ENCODE data around the gene CES4A. TPM values are rescaled to one million over a fixed set of nuclear protein-coding genes. Genes with fewer than 3 reads are reported as not detected.

Gene CES4A
- total and polyA plus RNA-seq, 2 of the 13 experiments (the other 11 are each of a cell fraction or from before 2014, with no cell fraction given): 0.09 to 0.17 TPM

GRCh38 chr16:66996324-66996982, 8.1 kb downstream of the CES4A start (continued):
- TF ChIP-seq ZNF597 (CRISPR knock-in tag; IDR thresholded peaks at IDR 0.05) (no peak), SNAPC4 (CRISPR knock-in tag; IDR thresholded peaks at IDR 0.05) (no peak), THAP7 (CRISPR knock-in tag; IDR thresholded peaks at IDR 0.05) (no peak), BCL6 (CRISPR knock-in tag; IDR thresholded peaks at IDR 0.05) (peak; percentile 72), ZMAT3 (CRISPR knock-in tag; conservative IDR thresholded peaks at IDR 0.05) (no peak), PRDM4 (CRISPR knock-in tag; IDR thresholded peaks at IDR 0.05; ENCODE audit: borderline replicate concordance) (no peak), ERF (CRISPR knock-in tag; IDR thresholded peaks at IDR 0.05) (peak; percentile 39; the same call in 1 of the 2 replicates), RAD51 (IDR thresholded peaks at IDR 0.05; ENCODE audit: borderline replicate concordance) (no peak), PHF21A (CRISPR knock-in tag; IDR thresholded peaks at IDR 0.05) (peak; percentile 78; the same call in 1 of the 2 replicates), ZNF503 (CRISPR knock-in tag; IDR thresholded peaks at IDR 0.05) (no peak), SIN3B (IDR thresholded peaks at IDR 0.05; ENCODE audit: low read length) (no peak), MAZ (IDR thresholded peaks at IDR 0.05; ENCODE audit: borderline replicate concordance, low read depth, low read length) (0 out of 2 replicates have a peak, but pooled peaks have one; percentile 33), MAZ (CRISPR knock-in tag; IDR thresholded peaks at IDR 0.05; ENCODE audit: low read depth) (no peak), ZXDC (CRISPR knock-in tag; IDR thresholded peaks at IDR 0.05) (no peak)
